ENCODE measurements around the gene ARID1B.

- no peak for TF ChIP-seq CTCF (IDR thresholded peaks at IDR 0.05; ENCODE audit: low read length)
- no peak for TF ChIP-seq EZH2 (IDR thresholded peaks at IDR 0.05; ENCODE audit: borderline replicate concordance, low read length)
Observed at GRCh38 chr6:156956286-156956685, 179.1 kb downstream of the ARID1B start.

All from OCI-LY1 (cell line).